Keratinocyte (primary cell): ENCODE data around the gene C7orf33.

Experiments
- EZH2 ChIP-seq: IDR thresholded peaks from one replicate; pipeline ENCODE4 v1.6.1; 2012; ENCODE audit warnings: inconsistent platforms, mild to moderate bottlenecking, low read length, moderate library complexity
- TF ChIP-seq, protein P1 (sequence below), 3 experiments: IDR thresholded peaks in 1 of 3; conservative IDR thresholded peaks in 1 of 3; optimal IDR thresholded peaks in 1 of 3; 2 replicates in 2 of 3; 3 replicates in 1 of 3; pipeline versions ENCODE3 to v1.5.1; 2011; ENCODE audit warnings: low read length in 3 of 3, mild to moderate bottlenecking in 3 of 3, moderate library complexity in 2 of 3, control low read depth in 1 of 3, inconsistent platforms in 1 of 3; ENCODE audit not compliant: insufficient read depth in 2 of 3; ENCODE audit errors: extremely low read depth in 1 of 3

DNA sequence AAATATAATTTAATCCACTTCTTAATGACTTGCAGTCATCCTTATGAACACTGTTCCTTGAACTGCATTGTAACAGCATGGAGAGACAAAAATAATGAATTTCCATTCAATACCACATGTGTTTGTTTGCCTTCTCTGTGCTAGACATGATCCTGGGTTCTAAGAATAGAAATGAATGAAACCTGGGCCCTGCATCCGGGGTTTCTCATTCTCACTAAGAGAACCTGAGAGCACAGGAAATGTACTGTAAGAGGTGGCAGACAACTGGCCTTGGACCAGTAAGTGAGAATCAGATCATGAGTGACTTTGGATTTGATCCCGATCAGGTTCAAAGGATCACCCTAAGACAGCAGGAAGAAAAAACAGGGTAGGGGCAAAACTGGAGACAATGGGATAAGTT, 70.9 kb downstream of the C7orf33 start:
- TF ChIP-seq, protein P1, sequence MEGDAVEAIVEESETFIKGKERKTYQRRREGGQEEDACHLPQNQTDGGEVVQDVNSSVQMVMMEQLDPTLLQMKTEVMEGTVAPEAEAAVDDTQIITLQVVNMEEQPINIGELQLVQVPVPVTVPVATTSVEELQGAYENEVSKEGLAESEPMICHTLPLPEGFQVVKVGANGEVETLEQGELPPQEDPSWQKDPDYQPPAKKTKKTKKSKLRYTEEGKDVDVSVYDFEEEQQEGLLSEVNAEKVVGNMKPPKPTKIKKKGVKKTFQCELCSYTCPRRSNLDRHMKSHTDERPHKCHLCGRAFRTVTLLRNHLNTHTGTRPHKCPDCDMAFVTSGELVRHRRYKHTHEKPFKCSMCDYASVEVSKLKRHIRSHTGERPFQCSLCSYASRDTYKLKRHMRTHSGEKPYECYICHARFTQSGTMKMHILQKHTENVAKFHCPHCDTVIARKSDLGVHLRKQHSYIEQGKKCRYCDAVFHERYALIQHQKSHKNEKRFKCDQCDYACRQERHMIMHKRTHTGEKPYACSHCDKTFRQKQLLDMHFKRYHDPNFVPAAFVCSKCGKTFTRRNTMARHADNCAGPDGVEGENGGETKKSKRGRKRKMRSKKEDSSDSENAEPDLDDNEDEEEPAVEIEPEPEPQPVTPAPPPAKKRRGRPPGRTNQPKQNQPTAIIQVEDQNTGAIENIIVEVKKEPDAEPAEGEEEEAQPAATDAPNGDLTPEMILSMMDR (optimal IDR thresholded peaks at IDR 0.05 in 1 of 3, IDR thresholded peaks at IDR 0.05 in 1 of 3, conservative IDR thresholded peaks at IDR 0.05 in 1 of 3; ENCODE audit: extremely low read depth in 1 of 3, insufficient read depth in 2 of 3, low read length in 3 of 3) = no peak
- TF ChIP-seq EZH2 = no peak
